Neural cell (in vitro differentiated cells): Measurements from ENCODE around the gene RELN.

Source experiments
- POLR2AphosphoS5 ChIP-seq: IDR thresholded peaks from 2 replicates; pipeline ENCODE4 v1.6.1; 2012
- RAD21 ChIP-seq: fragments of 450-650 bp; conservative IDR thresholded peaks from 2 replicates; pipeline ENCODE4 v1.6.1; 2014; ENCODE audit warnings: antibody characterized with exemption, mild to moderate bottlenecking, moderate library complexity
- TF ChIP-seq, protein P1 (sequence below): fragments of 450-650 bp; IDR thresholded peaks from 2 replicates; pipeline ENCODE4 v1.5.1; 2014; ENCODE audit warnings: antibody characterized with exemption, mild to moderate bottlenecking, moderate library complexity; ENCODE audit not compliant: poor library complexity, severe bottlenecking

GRCh38 chr7:103993551-103993950 is 4.1 kb upstream of the RELN start:
- TF ChIP-seq RAD21 (no peak), POLR2AphosphoS5 (no peak)
- TF ChIP-seq, protein P1, sequence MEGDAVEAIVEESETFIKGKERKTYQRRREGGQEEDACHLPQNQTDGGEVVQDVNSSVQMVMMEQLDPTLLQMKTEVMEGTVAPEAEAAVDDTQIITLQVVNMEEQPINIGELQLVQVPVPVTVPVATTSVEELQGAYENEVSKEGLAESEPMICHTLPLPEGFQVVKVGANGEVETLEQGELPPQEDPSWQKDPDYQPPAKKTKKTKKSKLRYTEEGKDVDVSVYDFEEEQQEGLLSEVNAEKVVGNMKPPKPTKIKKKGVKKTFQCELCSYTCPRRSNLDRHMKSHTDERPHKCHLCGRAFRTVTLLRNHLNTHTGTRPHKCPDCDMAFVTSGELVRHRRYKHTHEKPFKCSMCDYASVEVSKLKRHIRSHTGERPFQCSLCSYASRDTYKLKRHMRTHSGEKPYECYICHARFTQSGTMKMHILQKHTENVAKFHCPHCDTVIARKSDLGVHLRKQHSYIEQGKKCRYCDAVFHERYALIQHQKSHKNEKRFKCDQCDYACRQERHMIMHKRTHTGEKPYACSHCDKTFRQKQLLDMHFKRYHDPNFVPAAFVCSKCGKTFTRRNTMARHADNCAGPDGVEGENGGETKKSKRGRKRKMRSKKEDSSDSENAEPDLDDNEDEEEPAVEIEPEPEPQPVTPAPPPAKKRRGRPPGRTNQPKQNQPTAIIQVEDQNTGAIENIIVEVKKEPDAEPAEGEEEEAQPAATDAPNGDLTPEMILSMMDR: no peak
